Body of pancreas (tissue), 4 donors: ENCODE data around the gene CYTH3. TPM values are rescaled to one million over a fixed set of nuclear protein-coding genes. Genes with fewer than 3 reads are reported as not detected.

ENCODE experiments used
- ATAC-seq: fragments of 150-250 bp; one replicate; pipeline ENCODE4 v1.9.1; 2016
- DNase-seq, 4 donors: peaks; one replicate each; pipeline ENCODE4 v3.0.0-alpha.2; 2019
- H3K27ac ChIP-seq, 4 donors: fragments of 200-600 bp; sonication (generic); 1 replicate in 3 of 4; 2 replicates in 1 of 4; pipeline versions ENCODE4 v1.5.1 to v1.6.1; 2016 to 2019; ENCODE audit warnings: mild to moderate bottlenecking in 1 of 4, mixed read lengths in 1 of 4, moderate library complexity in 1 of 4
- H3K27me3 ChIP-seq, 2 donors: fragments of 200-600 bp; sonication (generic); one replicate each; pipeline ENCODE4 v1.6.0; 2016; ENCODE audit warnings: mild to moderate bottlenecking in 1 of 2
- H3K36me3 ChIP-seq, 2 donors: fragments of 200-600 bp; sonication (generic); replicated peaks in 1 of 2; 2 replicates each; pipeline ENCODE4 v1.5.1; 2016; ENCODE audit warnings: low read depth in 2 of 2; ENCODE audit not compliant: insufficient read depth in 1 of 2
- H3K4me1 ChIP-seq: fragments of 200-600 bp; sonication (generic); one replicate; pipeline ENCODE4 v1.6.0; 2016
- H3K4me3 ChIP-seq, 2 donors: fragments of 200-600 bp; sonication (generic); 1 replicate in 1 of 2; 2 replicates in 1 of 2; pipeline ENCODE4 v1.5.1; 2016 to 2019
- H3K9me3 ChIP-seq, 3 donors: fragments of 200-600 bp; sonication (generic); 1 replicate in 2 of 3; 2 replicates in 1 of 3; pipeline ENCODE4 v1.5.1; 2016
- CTCF ChIP-seq, 7 experiments: fragments of 450-650 bp in 4 of 7; fragments of 200-600 bp in 3 of 7; sonication (generic) in 3 of 7; IDR thresholded peaks; one replicate each; pipeline ENCODE4 v1.5.1; 2016 to 2019; ENCODE audit warnings: antibody characterized with exemption in 7 of 7
- POLR2A ChIP-seq, 3 donors: fragments of 450-650 bp; IDR thresholded peaks; one replicate each; pipeline ENCODE4 v1.6.1; 2016; ENCODE audit warnings: antibody characterized with exemption in 3 of 3, mild to moderate bottlenecking in 2 of 3
- WGBS, 2 donors: methylation state at CpG; one replicate each; pipeline ENCODE4 v1.1.5; 2017; 5-methylcytosine and 5-hydroxymethylcytosine counted together
- intact Hi-C: fragments of 100-400 bp; cut with DNase I; formaldehyde crosslinking; loops from one replicate; pipeline ENCODE4 v1.15.1; 2023
- total RNA-seq, 2 donors: library from RNA; depleted of rRNA; stranded (reverse); fragments of >200 nt; gene quantifications; one replicate each; pipeline ENCODE4 v1.1.0, GENCODE V29; 2016

Gene CYTH3
- total RNA-seq, 2 donors from 2014 or later, result 14.0 to 18.8 TPM

GRCh38 chr7:6130007-6130587 lies 142.3 kb downstream of the CYTH3 start:
- no peak overlapping the region for H3K27ac ChIP-seq
- DNase-seq (no peak), ATAC-seq (no peak)
- no peaks in the 10 kb centered on the region for H3K4me1 ChIP-seq
- H3K27me3 ChIP-seq, result no peaks in the 10 kb centered on the region
- H3K4me3 ChIP-seq, result no peak overlapping the region
- H3K9me3 ChIP-seq, result no peaks in the 10 kb centered on the region
- TF ChIP-seq POLR2A (IDR thresholded peaks at IDR 0.05) (no peak), CTCF (IDR thresholded peaks at IDR 0.05) (no peak)
- intact Hi-C loops, result no loop called here
- WGBS, 2 donors, result 85 to 91% methylated on average over 9 to 10 of the region's 10 CpGs
- H3K36me3 ChIP-seq, result peaks cover 0 to 4% of the 10 kb centered on the region in 2 donors

- H3K27ac ChIP-seq, result no peak overlapping the region
- ATAC-seq (no peak), DNase-seq (no peak)
- no peaks in the 10 kb centered on the region for H3K9me3 ChIP-seq
- no peak overlapping the region for H3K4me3 ChIP-seq
- WGBS, 2 donors, result 92 to 95% methylated on average over 3 of the region's 3 CpGs
- no peaks in the 10 kb centered on the region for H3K4me1 ChIP-seq
- H3K27me3 ChIP-seq, result no peaks in the 10 kb centered on the region
- TF ChIP-seq CTCF (IDR thresholded peaks at IDR 0.05) (no peak), POLR2A (IDR thresholded peaks at IDR 0.05) (no peak)
- intact Hi-C loops, result no loop called here
- peaks cover 0 to 4% of the 10 kb centered on the region in 2 donors for H3K36me3 ChIP-seq
Measured at GRCh38 chr7:6128205-6128604, 144.2 kb downstream of the CYTH3 start.

- TF ChIP-seq POLR2A (IDR thresholded peaks at IDR 0.05) (no peak), CTCF (IDR thresholded peaks at IDR 0.05) (no peak)
- H3K4me3 ChIP-seq, result no peak overlapping the region
- WGBS, 2 donors, result 37% methylated on average over 1 of the region's 1 CpG
- no peaks in the 10 kb centered on the region for H3K9me3 ChIP-seq
- no peak for DNase-seq
- intact Hi-C loops, result no loop called here
- no peak for ATAC-seq
- H3K27ac ChIP-seq, result no peak overlapping the region
- H3K4me1 ChIP-seq, result no peaks in the 10 kb centered on the region
- H3K36me3 ChIP-seq, result peaks cover 0 to 4% of the 10 kb centered on the region in 2 donors
- no peaks in the 10 kb centered on the region for H3K27me3 ChIP-seq
Measured at GRCh38 chr7:6127110-6127490, 145.3 kb downstream of the CYTH3 start.

GRCh38 chr7:6123843-6124242 lies 148.6 kb downstream of the CYTH3 start:
- ATAC-seq (no peak), DNase-seq (no peak)
- H3K27ac ChIP-seq, result no peak overlapping the region
- H3K9me3 ChIP-seq, result no peaks in the 10 kb centered on the region
- no peaks in the 10 kb centered on the region for H3K27me3 ChIP-seq
- intact Hi-C loops, result no loop called here
- WGBS, 2 donors, result 95% methylated on average over 8 of the region's 8 CpGs
- no peak overlapping the region for H3K4me3 ChIP-seq
- H3K4me1 ChIP-seq, result no peaks in the 10 kb centered on the region
- H3K36me3 ChIP-seq, result peaks cover 0 to 9% of the 10 kb centered on the region in 2 donors
- TF ChIP-seq POLR2A (IDR thresholded peaks at IDR 0.05) (no peak), CTCF (IDR thresholded peaks at IDR 0.05) (no peak)

GRCh38 chr7:6121141-6121540 lies 151.3 kb downstream of the CYTH3 start:
- H3K27ac ChIP-seq, result no peak overlapping the region
- no peak for DNase-seq
- no peaks in the 10 kb centered on the region for H3K4me1 ChIP-seq
- ATAC-seq, result no peak
- no peaks in the 10 kb centered on the region for H3K9me3 ChIP-seq
- TF ChIP-seq POLR2A (IDR thresholded peaks at IDR 0.05), result no peak
- TF ChIP-seq CTCF (IDR thresholded peaks at IDR 0.05), result no peak
- intact Hi-C loops, result no loop called here
- no peak overlapping the region for H3K4me3 ChIP-seq
- WGBS, 2 donors, result 98 to 100% methylated on average over 2 of the region's 2 CpGs
- peaks cover 4 to 7% of the 10 kb centered on the region in 2 donors for H3K36me3 ChIP-seq
- H3K27me3 ChIP-seq, result no peaks in the 10 kb centered on the region
